Fibroblast of upper back skin (primary cell): ENCODE results near the gene KIF21B.
A peak's percentile ranks its signal among the peaks of the same experiment; 100 is the strongest.

Experiments
- DNase-seq: peaks from one replicate; pipeline ENCODE4 v3.0.0-alpha.2; 2013

KIF21B gene

DNA sequence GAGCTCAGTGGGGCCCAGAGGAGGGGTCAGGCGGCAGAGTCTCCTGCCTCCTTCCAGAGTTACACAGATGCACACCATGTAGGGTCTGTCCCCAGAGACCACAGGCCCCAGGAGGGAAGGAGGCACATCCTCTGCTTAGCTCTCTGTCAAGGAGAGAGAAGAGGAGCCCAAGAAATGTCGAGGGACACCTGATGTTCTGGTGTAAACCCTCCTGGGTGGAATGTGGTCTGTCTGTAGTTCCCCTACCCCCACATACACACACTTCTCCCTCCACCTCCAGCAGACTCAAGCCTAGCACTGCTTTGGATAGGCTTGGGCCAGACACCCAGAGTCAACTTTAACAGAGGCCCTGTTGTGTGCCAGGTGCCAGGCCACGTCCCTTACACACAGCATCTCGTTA lies 34.2 kb downstream of the KIF21B start:
- no peak for DNase-seq

DNA sequence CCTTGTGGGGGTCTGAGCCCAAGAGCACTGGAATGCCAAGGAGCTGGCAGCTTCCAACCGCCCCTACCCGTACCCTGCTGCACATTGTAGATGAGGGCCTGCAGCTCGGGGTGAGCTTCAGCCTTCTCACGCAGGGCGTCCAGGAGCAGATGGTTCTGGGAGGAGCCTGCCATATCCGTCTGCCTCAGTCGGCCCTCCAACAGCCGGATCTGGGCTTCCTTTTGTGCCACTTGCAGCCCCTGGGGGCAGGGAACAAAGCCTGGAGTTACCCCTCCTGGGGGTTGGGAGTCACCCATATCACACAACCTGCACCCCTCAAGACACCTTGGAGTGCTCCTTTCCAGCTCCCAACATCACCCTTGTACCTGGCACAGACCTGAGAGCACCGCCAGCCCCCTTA lies 34.8 kb downstream of the KIF21B start:
- no peak for DNase-seq

DNA sequence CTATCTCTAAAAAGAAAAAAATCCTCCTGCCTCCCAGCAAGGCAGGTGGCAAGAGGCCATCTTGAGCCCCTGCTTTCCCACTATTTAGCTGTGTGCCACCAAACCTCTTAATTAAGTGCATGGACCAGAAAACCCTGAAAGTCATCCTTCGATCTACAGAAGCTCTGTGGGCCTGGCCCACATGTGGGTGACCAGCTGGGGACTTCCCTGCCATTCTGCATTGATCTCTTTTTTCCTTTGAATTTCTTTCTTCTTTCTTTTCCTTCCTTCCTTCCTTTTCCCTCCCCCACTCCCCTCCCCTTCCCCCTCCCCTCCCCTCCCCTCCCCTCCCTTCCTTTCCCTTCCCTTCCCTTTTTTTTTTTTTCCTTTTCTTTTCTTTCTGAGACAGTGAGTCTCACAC lies 38.0 kb downstream of the KIF21B start:
- no peak for DNase-seq

DNA sequence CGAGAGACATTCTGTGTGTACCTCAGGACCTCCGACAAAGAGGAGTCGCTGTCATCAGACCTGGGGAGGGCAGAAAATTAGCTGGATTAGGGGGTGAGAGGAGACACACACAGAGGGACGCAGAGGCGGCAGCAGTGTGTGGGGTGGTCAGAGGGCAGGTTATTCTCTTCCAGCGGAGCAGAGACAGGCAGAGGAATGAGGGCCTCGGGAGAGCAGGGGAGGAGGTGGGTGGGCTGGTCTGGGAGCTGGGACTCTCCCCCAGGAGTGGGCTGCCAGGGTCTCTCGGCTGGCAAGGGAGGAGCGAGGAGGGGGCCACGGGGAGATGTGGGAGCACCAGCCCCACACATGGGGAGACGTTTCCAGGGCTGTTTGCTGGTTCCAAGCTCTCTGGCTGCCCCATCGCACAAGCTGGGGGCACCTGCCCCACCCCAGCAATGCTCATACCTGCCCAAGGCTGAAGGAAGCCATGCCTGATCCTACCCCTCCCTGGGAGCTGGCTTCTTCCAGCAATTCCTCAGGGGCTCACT lies 40.4 kb downstream of the KIF21B start:
- no peak for DNase-seq

DNA sequence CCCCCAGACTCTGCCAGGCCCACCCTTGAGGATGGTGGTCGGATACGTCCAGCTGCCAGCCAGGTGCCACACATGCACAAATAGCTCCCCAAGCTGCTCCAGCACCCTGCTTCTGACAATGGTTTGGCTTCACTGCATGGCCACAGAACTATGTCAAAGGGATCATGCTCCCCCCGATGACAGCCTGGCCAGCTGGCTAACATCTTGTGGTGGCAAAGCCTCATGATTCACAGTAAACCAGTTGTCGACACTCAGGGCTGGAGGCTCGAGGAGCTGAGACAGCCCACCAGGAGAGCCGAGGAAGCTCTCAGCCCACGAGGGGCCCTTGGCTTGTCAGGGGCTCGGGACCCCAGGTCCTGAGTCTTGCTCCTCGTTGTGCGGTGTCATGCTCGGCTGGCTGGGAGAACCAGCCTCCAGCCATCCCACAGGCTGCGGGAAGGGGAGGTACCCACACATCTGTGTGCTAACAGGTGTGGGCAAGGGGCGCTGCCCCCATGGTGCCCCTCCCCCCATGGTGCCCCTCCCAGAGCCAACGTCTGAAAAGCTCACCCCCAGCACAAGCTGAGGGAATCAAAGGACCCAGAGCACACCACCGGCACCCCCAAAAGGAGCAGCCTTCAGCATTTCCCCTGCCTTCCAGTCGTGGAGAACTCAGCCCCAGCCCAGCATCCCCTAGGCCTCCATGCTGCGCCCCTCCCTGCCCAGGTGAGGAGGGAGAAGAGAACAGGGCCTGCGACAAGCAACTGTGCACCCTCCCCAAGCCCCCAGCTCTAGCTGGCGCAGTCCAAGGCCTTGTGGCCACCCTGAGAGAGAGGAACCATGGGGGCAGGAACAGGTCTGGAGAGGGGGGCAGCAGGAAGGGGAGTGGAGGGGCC lies 41.2 kb downstream of the KIF21B start:
- DNase-seq: peak; percentile 77

DNA sequence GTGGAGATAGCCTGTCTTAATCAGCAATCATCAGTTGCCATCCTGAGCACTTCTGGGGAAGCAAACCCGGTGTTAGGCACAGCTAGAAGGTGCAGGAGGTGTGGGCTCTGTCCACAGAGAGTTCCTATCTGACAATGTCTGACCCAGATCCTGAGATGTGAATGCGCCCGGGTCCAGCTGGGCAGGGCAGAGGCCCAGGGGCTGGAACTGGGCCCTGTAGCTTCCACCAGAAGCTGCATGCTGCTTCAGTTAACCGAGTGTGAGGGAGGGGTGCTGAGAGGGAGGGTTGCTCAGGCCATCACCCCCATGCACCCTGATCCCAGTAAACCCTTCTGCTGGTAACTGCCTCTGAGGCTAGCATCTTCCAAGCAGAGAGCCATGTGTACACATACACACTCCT lies 42.2 kb downstream of the KIF21B start:
- no peak for DNase-seq

DNA sequence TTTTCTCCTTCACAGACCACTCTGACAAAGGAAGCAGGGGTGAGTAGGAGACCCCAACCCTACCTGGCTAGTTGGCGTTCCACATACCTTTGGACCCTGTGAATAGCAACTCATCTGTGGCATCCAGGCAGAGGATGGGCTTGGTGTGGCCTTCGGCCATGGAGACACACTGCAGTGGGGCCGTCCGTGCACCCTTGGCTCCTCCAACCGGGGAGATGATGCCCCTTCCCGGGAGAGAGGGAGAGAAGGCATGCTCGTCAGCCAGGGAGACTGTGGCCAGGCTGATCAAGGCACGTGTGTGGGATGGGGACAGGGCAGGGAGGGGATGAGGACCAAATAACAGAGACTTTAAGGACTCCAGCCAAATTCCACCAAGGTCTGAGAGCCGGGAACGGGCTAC lies 42.6 kb downstream of the KIF21B start:
- no peak for DNase-seq

DNA sequence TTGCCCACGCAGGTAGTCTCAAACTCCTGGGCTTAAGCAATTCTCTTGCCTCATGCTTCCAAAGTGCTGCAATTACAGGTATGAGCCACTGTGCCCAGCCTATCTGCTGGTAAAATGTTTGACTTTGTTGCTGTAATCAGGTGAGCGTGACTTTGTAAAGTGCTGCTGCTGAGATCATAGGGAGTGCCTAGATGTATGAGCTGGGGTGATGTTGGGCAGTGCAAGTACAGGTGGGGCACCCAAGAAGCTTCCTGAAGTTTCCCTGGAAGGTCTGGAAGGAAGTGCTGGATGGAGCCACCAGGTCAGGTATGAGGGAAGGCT lies 43.1 kb downstream of the KIF21B start:
- DNase-seq: no peak

DNA sequence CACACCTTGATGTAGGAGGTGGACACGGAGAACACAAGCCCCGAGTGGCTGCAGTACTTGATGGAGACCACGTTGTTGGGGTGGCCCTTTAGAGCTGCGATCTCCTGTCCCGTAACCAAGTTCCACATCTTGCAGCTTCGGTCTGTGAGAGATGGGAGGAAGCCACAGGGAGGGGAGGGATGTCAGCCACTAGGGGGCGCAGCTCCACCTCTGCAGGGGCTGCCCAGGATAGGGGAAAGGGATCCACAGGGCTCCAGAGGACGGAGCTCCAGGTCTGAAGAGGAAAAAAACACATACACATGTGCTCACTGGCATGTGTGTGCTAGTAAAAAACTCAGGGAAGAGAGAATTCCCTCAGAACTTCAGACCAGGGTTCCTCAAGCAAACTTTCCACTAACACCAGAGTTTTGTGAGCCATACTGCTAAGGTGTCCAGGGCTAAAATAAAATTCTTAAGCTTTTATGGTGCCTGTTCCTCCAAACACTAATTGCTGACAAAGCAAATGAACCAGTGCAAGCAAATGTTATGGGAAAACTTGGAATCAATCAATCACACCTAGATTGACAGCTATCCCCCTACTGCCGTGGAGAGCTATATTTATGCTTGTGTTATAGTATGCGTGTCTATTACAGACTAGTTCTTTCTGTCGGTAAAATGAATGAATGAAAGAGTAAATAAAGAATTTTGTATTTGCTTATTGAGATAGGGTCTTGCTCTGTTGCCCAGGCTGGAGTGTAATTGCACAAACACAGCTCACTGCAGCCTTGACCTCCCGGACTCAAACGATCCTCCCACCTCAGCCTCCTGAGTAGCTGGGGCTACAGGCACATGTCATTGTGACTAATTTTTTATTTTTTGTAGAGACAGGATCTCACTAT lies 43.7 kb downstream of the KIF21B start:
- DNase-seq: peak; percentile 7

DNA sequence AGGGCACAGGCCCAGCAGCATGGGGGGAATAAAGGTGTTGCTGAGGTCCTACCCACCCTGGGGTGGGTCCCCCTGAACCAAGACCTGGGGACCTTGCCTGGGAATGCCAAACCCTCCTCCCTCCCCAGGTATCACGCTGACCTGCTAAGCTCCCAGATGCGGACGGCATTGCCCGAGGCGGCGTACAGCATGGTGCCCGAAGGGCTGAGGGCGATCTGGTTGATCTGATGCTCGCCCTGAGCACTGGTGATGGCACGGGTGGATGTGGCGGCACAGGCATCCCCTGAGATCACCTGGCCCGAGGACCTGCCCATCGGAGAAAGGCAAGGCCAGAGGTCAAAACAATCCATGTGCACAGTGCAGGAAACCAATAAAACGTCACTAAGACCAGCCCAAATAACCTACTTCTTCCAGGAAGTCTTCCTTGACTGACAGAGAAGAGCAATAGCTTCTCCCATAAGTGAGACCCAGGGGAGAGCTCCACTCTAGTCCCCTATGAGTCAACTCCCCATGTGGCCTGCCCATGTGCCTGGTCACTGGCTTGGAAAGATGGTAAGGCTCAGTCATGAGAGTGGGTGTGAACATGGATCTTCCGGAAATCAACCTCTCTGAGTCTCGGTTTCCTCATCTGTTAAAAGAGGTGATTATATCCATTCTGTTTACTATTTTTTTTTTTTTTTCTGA lies 46.3 kb downstream of the KIF21B start:
- DNase-seq: no peak

DNA sequence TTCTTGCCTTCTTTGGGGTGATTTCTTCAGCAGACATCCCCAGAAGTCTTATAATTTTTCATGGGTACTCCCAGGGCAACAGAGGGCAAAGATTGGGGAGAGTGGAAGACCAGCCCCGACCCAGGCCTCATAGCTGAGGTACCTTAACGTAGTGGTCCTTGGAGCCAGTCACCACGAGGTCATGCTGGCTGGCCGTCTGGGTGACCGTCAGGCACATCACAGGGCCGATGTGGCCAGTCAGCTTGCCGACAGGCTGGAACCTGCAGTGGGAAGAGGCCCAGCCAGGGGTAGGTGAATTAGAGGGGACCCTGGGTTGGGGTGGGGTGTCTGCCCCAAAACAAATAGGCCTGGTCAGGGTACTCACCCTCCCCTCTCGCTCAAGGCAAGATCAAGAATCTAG lies 46.9 kb downstream of the KIF21B start:
- DNase-seq: no peak

DNA sequence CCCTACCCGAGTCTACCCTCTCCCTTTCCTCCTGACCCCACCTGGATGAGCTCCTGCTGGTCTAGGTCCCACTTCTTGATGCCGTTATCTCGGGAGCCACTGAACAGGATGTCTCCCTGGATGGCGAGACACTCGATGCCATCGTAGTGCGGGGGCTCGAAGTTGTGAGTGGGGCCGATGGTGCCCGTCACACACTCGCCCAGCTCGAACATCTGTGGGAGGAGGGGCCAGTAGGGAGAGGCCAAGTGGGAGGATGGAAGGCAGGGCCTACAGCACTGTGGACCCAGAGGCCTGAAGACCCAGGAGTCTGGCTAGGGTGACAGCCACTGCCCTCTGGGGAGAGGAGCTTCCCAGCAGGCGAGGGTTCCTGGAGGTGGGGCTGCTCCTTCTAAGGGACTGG lies 48.1 kb downstream of the KIF21B start:
- DNase-seq: no peak

DNA sequence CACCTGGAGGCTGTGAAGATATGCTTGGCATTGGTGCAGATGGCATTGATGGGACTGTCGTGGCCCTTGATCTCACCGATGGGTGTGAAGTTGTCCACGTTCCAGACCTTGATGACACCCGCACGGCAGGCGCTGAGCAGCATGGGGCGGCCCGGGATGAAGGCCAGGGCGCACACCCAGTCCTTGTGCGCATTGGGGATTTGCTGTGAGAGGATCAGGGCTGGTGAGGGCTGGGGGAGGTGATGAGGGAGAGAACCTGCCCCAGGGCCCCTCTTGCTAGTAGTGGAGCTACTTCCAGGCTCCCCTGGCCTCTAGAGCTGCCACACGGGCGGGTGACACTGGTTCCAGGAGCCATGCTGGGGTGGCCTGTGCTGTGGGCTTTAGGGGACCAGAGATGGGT lies 48.8 kb downstream of the KIF21B start:
- no peak for DNase-seq

DNA sequence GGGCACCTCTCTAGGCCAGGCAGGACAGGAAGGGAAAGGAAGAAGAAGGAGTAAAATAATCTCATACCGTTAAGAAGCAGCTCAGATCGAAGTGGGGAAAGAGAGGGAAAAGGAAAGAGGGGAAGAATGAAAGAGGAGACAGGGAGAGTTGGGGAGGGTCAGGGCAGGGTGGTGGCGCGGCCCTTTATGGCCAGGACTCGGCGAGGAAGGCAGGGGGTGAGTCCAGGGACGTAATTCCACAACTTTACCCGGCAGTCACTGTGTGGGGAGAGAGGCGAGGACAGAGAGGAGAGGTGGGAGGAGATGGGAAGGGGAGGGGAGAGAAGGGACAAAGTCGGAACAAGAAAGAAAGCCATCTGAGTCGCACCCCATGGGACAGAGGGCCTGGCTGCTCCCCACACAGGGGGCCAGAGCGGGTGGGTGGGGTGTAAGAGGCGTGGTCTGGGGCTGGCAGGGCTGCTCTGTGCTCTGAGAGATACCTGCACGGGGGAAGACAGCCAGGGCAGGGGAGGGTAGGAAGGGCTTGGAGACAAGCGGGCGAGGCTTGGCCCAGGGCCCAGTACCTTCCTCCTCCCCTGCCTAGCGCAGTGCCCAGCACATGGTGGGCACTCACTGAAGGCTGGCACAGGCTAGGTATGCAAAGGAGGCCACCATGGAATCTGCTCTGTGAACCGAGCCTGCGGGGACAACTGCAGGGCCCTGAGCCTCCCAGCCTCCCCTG lies 49.4 kb downstream of the KIF21B start:
- DNase-seq: no peak

DNA sequence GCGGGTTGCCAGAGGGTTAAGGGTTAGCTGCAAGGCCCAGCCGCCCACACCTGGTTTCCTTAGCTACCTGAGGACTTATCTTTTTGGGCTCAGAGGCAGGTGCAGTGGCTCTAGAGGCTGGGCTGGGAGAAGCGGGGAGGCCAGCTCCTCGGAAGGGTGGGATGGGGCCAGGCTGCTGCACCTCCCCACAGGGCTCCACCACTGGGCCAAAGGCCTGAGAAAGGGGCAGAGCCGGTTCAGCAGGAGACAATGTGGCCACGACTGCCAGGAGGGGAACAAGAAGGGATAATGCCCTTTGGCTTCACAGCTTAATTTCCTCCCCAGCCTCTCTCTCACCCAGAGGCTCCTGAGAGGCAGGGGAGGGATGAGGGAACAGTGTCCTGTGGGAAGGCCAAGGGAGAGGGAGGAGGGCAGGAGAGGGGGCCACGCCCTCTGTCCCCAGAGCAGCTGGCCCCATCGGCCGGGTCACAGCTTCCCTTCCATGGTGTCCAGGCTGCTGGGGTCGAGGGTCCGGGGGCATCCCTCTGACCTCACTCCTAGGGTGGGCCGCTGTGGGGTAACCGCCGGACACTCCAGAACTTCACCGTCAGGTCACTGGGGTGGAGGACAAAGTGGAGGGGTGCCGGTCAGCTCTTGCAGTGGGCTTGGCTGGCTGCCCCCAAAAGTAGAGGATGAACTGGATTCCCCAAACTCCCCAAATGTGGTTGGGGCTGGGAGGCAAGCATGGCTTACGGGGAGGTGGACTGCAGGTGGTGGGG lies 50.4 kb downstream of the KIF21B start:
- no peak for DNase-seq

DNA sequence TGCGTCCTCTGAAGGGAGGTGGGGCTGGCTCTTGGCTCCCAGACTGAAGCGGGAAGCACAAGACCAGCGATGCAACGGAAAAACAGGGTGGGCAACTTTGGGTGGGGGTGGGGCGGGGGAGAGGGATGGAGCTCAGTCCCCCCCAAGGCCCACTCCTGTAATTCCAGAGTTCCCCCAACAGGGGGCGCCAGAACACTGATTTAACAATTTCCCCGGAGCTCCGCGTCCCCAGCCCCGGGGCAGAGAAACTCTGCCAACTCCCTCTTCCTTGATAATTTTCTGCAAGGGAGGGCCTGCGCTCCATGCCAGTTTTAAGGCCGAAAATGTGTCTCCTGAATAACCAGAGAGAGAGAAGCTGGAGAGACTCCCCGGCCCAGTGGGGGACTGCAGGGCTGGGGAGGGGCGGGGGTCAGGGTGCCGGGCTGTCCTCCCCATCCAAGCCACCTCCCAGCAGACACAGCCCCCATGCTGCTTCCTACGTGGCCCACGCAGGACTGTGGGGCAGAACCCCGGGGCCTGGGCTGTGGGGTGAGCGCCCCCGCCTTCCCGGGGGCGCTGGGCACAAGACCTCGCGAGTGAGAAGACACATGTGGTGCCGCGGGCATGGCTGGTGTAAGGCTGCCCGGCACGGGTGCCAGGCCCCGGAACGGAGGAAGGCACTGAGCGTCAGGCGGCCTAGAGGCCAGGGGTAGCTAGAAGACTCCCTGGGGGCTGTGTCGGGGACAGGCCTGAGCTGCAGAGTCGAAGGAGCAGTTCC lies 51.4 kb downstream of the KIF21B start:
- peak; percentile 71 for DNase-seq

DNA sequence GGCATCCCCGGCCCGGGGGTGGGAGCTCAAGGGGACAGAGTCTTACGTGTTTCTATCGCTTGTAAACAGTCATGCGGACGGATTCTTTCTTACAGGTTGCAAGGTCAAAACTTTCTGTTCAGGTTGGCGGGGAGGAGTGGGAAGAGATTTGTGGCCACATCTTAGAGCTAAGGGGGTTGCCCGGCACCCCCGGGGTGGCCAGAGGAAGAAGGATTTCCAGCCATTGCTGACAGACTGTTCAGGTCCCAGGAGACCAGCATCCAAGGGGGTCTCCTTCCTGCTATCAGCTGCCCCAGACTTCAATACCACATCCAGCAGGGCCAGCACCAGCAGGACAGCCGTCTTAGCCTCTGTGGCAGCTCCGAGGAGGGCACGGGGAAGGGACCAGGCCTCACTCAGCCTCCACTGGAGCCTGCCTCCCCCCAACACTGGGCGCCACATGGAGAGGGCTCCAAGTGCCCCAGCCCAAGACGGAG lies 52.0 kb downstream of the KIF21B start:
- no peak for DNase-seq

DNA sequence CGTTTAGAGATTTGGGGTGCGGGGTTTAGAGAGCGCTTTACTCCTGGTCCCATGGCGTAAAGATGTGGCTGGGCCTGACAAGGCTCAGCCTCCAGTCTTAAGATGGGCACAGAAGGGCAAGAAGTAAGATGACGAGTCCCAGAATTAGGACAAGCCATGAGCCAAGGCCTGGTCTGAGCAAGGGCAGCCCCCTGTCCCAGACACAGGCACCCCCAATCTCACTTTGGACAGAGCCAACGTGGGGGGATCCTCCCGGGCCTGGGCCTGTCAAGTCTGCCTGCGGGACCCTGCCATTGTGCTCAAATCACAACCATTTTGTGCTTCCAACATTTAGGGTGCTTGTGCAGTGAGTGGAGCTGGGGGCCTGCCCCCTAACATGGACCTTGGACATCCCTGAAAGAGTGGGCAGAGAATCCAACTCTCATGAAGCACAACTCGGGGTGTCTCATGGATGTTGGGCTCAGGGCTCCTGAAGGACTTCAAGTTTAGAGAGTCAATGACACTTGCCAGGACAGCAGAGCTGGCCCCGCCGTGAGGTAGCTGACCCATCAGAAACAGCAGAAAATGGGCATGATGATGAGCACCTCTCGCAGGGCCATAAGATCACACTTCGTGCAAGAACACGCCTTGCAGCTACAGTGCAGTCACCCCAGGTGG lies 52.6 kb downstream of the KIF21B start:
- DNase-seq: no peak

DNA sequence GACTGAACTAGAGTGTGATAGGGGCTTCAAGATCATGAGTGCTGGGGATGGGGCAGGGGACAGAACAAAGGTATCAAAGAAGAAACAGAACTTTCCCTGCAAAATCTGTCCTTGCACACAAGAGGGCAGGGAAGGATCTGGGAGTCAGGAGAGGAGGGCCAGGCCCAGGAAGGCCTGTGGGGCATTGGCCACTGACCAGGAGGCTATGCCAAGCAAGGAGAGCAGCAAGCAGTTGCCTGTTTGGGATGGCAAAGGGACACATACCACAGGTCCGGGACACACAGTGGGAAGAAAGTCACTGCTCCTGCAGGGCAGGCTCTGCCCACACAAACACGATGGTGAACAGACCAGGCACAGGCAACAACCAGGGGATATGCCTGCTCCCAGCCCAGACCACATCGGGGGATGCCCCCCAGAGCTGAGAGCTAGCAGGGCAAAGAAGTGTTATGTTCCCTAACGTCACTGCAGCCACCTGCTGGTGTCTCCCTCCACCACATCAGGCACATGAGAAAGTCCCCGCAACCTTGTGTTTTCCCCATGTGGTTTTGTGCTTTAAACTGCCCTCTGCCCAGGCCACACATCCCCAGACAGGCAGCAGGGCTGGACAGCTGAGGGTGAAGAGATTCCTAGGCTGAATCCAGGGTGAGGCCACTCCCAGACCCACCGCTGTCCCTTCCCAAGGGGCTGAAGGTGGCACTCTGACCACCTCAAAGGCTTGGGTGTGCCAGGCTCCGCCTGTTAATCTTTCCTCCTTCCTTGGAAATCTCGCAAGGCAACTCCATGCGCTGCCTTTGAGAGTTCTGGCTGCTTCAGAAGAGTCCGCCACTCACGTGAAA lies 53.6 kb downstream of the KIF21B start:
- DNase-seq: no peak
